Natural killer cell (primary cell): ENCODE results near the gene BEST1. TPM values are rescaled to one million over a fixed set of nuclear protein-coding genes. Genes with fewer than 3 reads are reported as not detected.

Source experiments
- ATAC-seq, 3 donors: fragments of 150-1000 bp in 2 of 3; fragments of 200-7000 bp in 1 of 3; cut with Tn5 transposase; 1 replicate in 1 of 3; 2 replicates in 2 of 3; pipeline ENCODE4 v1.10.0; 2021; ENCODE audit warnings: mild to moderate bottlenecking in 2 of 3, moderate library complexity in 2 of 3
- DNase-seq, 2 donors: peaks; one replicate each; pipeline versions ENCODE4 v3.0.0 to v3.0.0-alpha.2; 2013 to 2021; ENCODE audit warnings: mixed read lengths in 1 of 2
- H3K27ac ChIP-seq: one replicate; pipeline ENCODE4 v1.5.1; 2013; ENCODE audit warnings: mild to moderate bottlenecking, low read length
- H3K27me3 ChIP-seq: one replicate; pipeline ENCODE4 v1.6.1; 2013; ENCODE audit warnings: low read length; ENCODE audit not compliant: control insufficient read depth, insufficient read depth
- H3K36me3 ChIP-seq: one replicate; pipeline ENCODE4 v1.6.1; 2013; ENCODE audit warnings: low read length; ENCODE audit not compliant: control insufficient read depth, insufficient read depth
- H3K4me1 ChIP-seq: one replicate; pipeline ENCODE4 v1.6.1; 2013; ENCODE audit warnings: low read length; ENCODE audit not compliant: control insufficient read depth, insufficient read depth
- H3K4me3 ChIP-seq: one replicate; pipeline ENCODE4 v1.5.1; 2013; ENCODE audit warnings: low read length
- H3K9me3 ChIP-seq: one replicate; pipeline ENCODE4 v1.6.1; 2013; ENCODE audit warnings: low read length; ENCODE audit not compliant: control insufficient read depth, insufficient read depth
- H3K27ac Mint-ChIP-seq, 2 donors: one replicate each; pipeline ENCODE4 v1.8.0; 2022; ENCODE audit warnings: mild to moderate bottlenecking in 2 of 2, mixed read lengths in 2 of 2, moderate library complexity in 1 of 2
- H3K27me3 Mint-ChIP-seq, 2 donors: one replicate each; pipeline ENCODE4 v1.8.0; 2022; ENCODE audit warnings: low read depth in 2 of 2, mixed read lengths in 2 of 2
- H3K36me3 Mint-ChIP-seq: one replicate; pipeline ENCODE4 v1.8.0; 2022; ENCODE audit warnings: mixed read lengths
- H3K4me1 Mint-ChIP-seq, 2 donors: one replicate each; pipeline ENCODE4 v1.8.0; 2022; ENCODE audit warnings: mixed read lengths in 2 of 2
- H3K4me3 Mint-ChIP-seq: one replicate; pipeline ENCODE4 v1.8.0; 2022; ENCODE audit warnings: mild to moderate bottlenecking, moderate library complexity, mixed read lengths
- H3K9me3 Mint-ChIP-seq, 2 donors: one replicate each; pipeline ENCODE4 v1.8.0; 2022; ENCODE audit warnings: mixed read lengths in 2 of 2
- WGBS: methylation state at CpG from one replicate; pipeline ENCODE4 v1.1.7; 2013; ENCODE audit warnings: missing lambda C conversion rate; ENCODE audit not compliant: insufficient coverage; 5-methylcytosine and 5-hydroxymethylcytosine counted together
- intact Hi-C: fragments of 100-400 bp; cut with micrococcal nuclease; formaldehyde crosslinking; loops from one replicate; pipeline ENCODE4 v1.14.2; 2022
- total RNA-seq, 4 donors: library from RNA; stranded (reverse); fragments of 120-200 nt in 1 of 4; gene quantifications; one replicate each; pipeline versions ENCODE4 v1.2.3 to v1.2.4, GENCODE V29; 2013 to 2022
- TF ChIP-seq, protein P1 (sequence below): fragments of 200-600 bp; IDR thresholded peaks from one replicate; pipeline ENCODE4 v1.8.0; 2022; ENCODE audit warnings: antibody characterized with exemption

The BEST1 gene
- total RNA-seq, 3 donors from 2014 or later (not counting 1 experiment from before 2014, with no cell fraction given), result 0.32 to 2.0 (median 1.4) TPM

GRCh38 chr11:61983419-61983818, 33.3 kb downstream of the BEST1 start:
- 93% methylated on average over 1 of the region's 1 CpG for WGBS
- Histone ChIP-seq H3K36me3 (no peaks in the 10 kb centered on the region), H3K9me3 (no peaks in the 10 kb centered on the region), H3K27ac (no peak overlapping the region), H3K27me3 (no peaks in the 10 kb centered on the region), H3K4me3 (no peak overlapping the region), H3K4me1 (no peaks in the 10 kb centered on the region)
- ATAC-seq (no peak), DNase-seq (no peak)
- Mint-ChIP-seq H3K4me1 (no peaks in the 10 kb centered on the region), H3K9me3 (peaks cover 4 to 13% of the 10 kb centered on the region in 2 donors), H3K36me3 (peaks cover 13% of the 10 kb centered on the region), H3K27me3 (peaks cover 8 to 19% of the 10 kb centered on the region in 2 donors), H3K27ac (no peak overlapping the region), H3K4me3 (no peak overlapping the region)
- TF ChIP-seq, protein P1, sequence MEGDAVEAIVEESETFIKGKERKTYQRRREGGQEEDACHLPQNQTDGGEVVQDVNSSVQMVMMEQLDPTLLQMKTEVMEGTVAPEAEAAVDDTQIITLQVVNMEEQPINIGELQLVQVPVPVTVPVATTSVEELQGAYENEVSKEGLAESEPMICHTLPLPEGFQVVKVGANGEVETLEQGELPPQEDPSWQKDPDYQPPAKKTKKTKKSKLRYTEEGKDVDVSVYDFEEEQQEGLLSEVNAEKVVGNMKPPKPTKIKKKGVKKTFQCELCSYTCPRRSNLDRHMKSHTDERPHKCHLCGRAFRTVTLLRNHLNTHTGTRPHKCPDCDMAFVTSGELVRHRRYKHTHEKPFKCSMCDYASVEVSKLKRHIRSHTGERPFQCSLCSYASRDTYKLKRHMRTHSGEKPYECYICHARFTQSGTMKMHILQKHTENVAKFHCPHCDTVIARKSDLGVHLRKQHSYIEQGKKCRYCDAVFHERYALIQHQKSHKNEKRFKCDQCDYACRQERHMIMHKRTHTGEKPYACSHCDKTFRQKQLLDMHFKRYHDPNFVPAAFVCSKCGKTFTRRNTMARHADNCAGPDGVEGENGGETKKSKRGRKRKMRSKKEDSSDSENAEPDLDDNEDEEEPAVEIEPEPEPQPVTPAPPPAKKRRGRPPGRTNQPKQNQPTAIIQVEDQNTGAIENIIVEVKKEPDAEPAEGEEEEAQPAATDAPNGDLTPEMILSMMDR, result no peak
- intact Hi-C loops, result no loop called here

DNA sequence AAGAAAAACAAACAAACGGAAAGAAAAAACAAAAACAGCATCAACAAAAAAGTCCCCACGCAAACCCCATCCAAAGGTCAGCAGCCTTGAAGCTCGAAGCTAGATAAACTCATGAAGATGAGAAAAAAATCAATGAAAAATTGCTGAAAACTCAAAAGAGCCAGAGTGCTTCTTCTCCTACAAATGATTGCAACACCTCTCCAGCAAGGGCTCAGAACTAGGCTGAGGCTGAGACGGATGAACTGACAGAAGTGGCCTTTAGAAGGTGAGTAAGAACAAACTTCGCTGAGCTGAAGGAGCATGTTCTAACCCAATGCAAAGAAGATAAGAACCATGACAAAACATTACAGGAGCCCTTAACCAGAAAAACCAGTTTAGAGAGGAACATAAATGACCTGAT, 35.7 kb downstream of the BEST1 start:
- ATAC-seq, result no peak
- Histone ChIP-seq H3K4me1 (no peaks in the 10 kb centered on the region), H3K4me3 (no peak overlapping the region), H3K27ac (no peak overlapping the region), H3K36me3 (no peaks in the 10 kb centered on the region), H3K9me3 (no peaks in the 10 kb centered on the region), H3K27me3 (no peaks in the 10 kb centered on the region)
- intact Hi-C loops, result no loop called here
- Mint-ChIP-seq H3K4me1 (no peaks in the 10 kb centered on the region), H3K27ac (no peak overlapping the region), H3K9me3 (peaks cover 4 to 13% of the 10 kb centered on the region in 2 donors), H3K4me3 (no peak overlapping the region), H3K27me3 (peaks cover 22% of the 10 kb centered on the region in 2 donors), H3K36me3 (peaks cover 13% of the 10 kb centered on the region)
- TF ChIP-seq, protein P1, result no peak
- DNase-seq, result no peak
- 85% methylated on average over 5 of the region's 5 CpGs for WGBS

DNA sequence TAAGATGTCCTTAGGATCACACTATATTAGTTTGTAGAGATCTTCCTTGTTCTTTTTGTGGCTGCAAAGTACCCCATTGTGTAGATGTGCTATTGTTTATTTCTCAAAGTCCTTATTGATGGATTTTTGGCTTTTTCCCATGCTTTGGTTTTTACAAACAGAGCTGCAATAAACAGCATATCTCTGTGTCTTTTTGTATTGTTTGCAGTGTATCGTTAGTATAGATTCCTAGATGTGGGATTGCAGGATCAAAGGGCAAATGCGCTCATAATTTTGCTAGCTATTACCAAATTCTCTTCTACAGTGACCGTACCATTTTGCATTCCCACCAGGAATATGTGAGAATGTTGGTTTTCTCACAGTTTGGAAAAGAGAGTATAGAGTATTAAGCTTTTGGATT, 44.8 kb downstream of the BEST1 start:
- no peaks in the 10 kb centered on the region for H3K36me3 Mint-ChIP-seq
- no peaks in the 10 kb centered on the region for H3K4me1 Mint-ChIP-seq
- Histone ChIP-seq H3K4me3 (no peak overlapping the region), H3K36me3 (no peaks in the 10 kb centered on the region), H3K27me3 (no peaks in the 10 kb centered on the region), H3K4me1 (no peaks in the 10 kb centered on the region), H3K27ac (no peak overlapping the region), H3K9me3 (peaks cover 8% of the 10 kb centered on the region)
- no peak overlapping the region for H3K27ac Mint-ChIP-seq
- TF ChIP-seq, protein P1, result no peak
- H3K4me3 Mint-ChIP-seq, result no peak overlapping the region
- DNase-seq, result no peak
- WGBS, result 100% methylated on average over 1 of the region's 3 CpGs
- intact Hi-C loops, result no loop called here
- H3K9me3 Mint-ChIP-seq, result peaks cover 2 to 5% of the 10 kb centered on the region in 2 donors
- H3K27me3 Mint-ChIP-seq, result no peaks in the 10 kb centered on the region
- ATAC-seq, result no peak

- Mint-ChIP-seq H3K4me1 (no peaks in the 10 kb centered on the region), H3K36me3 (no peaks in the 10 kb centered on the region), H3K4me3 (no peak overlapping the region), H3K27ac (no peak overlapping the region), H3K9me3 (peaks cover 0 to 5% of the 10 kb centered on the region in 2 donors), H3K27me3 (no peaks in the 10 kb centered on the region)
- TF ChIP-seq, protein P1, result no peak
- no peak overlapping the region for H3K4me3 ChIP-seq
- no peaks in the 10 kb centered on the region for H3K27me3 ChIP-seq
- peaks cover 8% of the 10 kb centered on the region for H3K9me3 ChIP-seq
- no peak overlapping the region for H3K27ac ChIP-seq
- H3K36me3 ChIP-seq, result no peaks in the 10 kb centered on the region
- no peak for DNase-seq
- 95% methylated on average over 4 of the region's 4 CpGs for WGBS
- intact Hi-C loops, result no loop called here
- no peaks in the 10 kb centered on the region for H3K4me1 ChIP-seq
- no peak for ATAC-seq
These were observed 46.8 kb downstream of the BEST1 start for GRCh38 chr11:61996933-61997332.
